Measurements from ENCODE around the gene SSBP3.

The SSBP3 gene

GRCh38 chr1:54254055-54254454 lies 152.1 kb downstream of the SSBP3 start:
- no peaks in the 10 kb centered on the region for H3K27me3 ChIP-seq (replicated peaks; ENCODE audit: control insufficient read depth, insufficient read depth, low read length)
- H3K4me3 ChIP-seq (ENCODE audit: low read length) = no peak overlapping the region
- H3K4me1 ChIP-seq (ENCODE audit: control insufficient read depth, insufficient read depth, low read length) = peaks cover 42% of the 10 kb centered on the region
- H3K36me3 ChIP-seq (ENCODE audit: control insufficient read depth, insufficient read depth, low read length, severe bottlenecking) = peaks cover 3% of the 10 kb centered on the region
- no peaks in the 10 kb centered on the region for H3K9me3 ChIP-seq (ENCODE audit: control insufficient read depth, low read length)
- no peak for DNase-seq (ENCODE audit: low read depth)
- peak overlapping the region; percentile 18 for H3K9ac ChIP-seq (ENCODE audit: low read length)

- peaks cover 3% of the 10 kb centered on the region for H3K36me3 ChIP-seq (ENCODE audit: control insufficient read depth, insufficient read depth, low read length, severe bottlenecking)
- peak; percentile 85 for DNase-seq (ENCODE audit: low read depth)
- peak overlapping the region; percentile 30 for H3K9ac ChIP-seq (ENCODE audit: low read length)
- no peaks in the 10 kb centered on the region for H3K27me3 ChIP-seq (replicated peaks; ENCODE audit: control insufficient read depth, insufficient read depth, low read length)
- H3K4me3 ChIP-seq (ENCODE audit: low read length) = peak overlapping the region; percentile 19
- no peaks in the 10 kb centered on the region for H3K9me3 ChIP-seq (ENCODE audit: control insufficient read depth, low read length)
- peaks cover 45% of the 10 kb centered on the region for H3K4me1 ChIP-seq (ENCODE audit: control insufficient read depth, insufficient read depth, low read length)
Measured at GRCh38 chr1:54253480-54253879, 152.7 kb downstream of the SSBP3 start.

- H3K9me3 ChIP-seq (ENCODE audit: control insufficient read depth, low read length) = no peaks in the 10 kb centered on the region
- H3K4me3 ChIP-seq (ENCODE audit: low read length) = no peak overlapping the region
- peaks cover 3% of the 10 kb centered on the region for H3K36me3 ChIP-seq (ENCODE audit: control insufficient read depth, insufficient read depth, low read length, severe bottlenecking)
- peaks cover 45% of the 10 kb centered on the region for H3K4me1 ChIP-seq (ENCODE audit: control insufficient read depth, insufficient read depth, low read length)
- no peak overlapping the region for H3K9ac ChIP-seq (ENCODE audit: low read length)
- no peak for DNase-seq (ENCODE audit: low read depth)
- H3K27me3 ChIP-seq (replicated peaks; ENCODE audit: control insufficient read depth, insufficient read depth, low read length) = no peaks in the 10 kb centered on the region
Measured at GRCh38 chr1:54252371-54252936, 153.7 kb downstream of the SSBP3 start.

- no peak for DNase-seq (ENCODE audit: low read depth)
- Histone ChIP-seq H3K36me3 (ENCODE audit: control insufficient read depth, insufficient read depth, low read length, severe bottlenecking) (peaks cover 2% of the 10 kb centered on the region), H3K27me3 (replicated peaks; ENCODE audit: control insufficient read depth, insufficient read depth, low read length) (no peaks in the 10 kb centered on the region), H3K4me1 (ENCODE audit: control insufficient read depth, insufficient read depth, low read length) (peaks cover 45% of the 10 kb centered on the region), H3K9me3 (ENCODE audit: control insufficient read depth, low read length) (no peaks in the 10 kb centered on the region), H3K9ac (ENCODE audit: low read length) (peak overlapping the region; percentile 82), H3K4me3 (ENCODE audit: low read length) (peak overlapping the region; percentile 51)
Measured at GRCh38 chr1:54250670-54251069, 155.5 kb downstream of the SSBP3 start.

- Histone ChIP-seq H3K27me3 (replicated peaks; ENCODE audit: control insufficient read depth, insufficient read depth, low read length) (no peaks in the 10 kb centered on the region), H3K9me3 (ENCODE audit: control insufficient read depth, low read length) (no peaks in the 10 kb centered on the region), H3K4me1 (ENCODE audit: control insufficient read depth, insufficient read depth, low read length) (peaks cover 40% of the 10 kb centered on the region), H3K9ac (ENCODE audit: low read length) (peak overlapping the region; percentile 82), H3K4me3 (ENCODE audit: low read length) (peak overlapping the region; percentile 51), H3K36me3 (ENCODE audit: control insufficient read depth, insufficient read depth, low read length, severe bottlenecking) (peaks cover 6% of the 10 kb centered on the region)
- DNase-seq (ENCODE audit: low read depth) = peak; percentile 53
Measured at GRCh38 chr1:54249819-54250435, 156.3 kb downstream of the SSBP3 start.

- H3K36me3 ChIP-seq (ENCODE audit: control insufficient read depth, insufficient read depth, low read length, severe bottlenecking) = peaks cover 6% of the 10 kb centered on the region
- H3K9ac ChIP-seq (ENCODE audit: low read length) = peak overlapping the region; percentile 8
- H3K4me1 ChIP-seq (ENCODE audit: control insufficient read depth, insufficient read depth, low read length) = peaks cover 34% of the 10 kb centered on the region
- no peaks in the 10 kb centered on the region for H3K27me3 ChIP-seq (replicated peaks; ENCODE audit: control insufficient read depth, insufficient read depth, low read length)
- DNase-seq (ENCODE audit: low read depth) = no peak
- H3K9me3 ChIP-seq (ENCODE audit: control insufficient read depth, low read length) = no peaks in the 10 kb centered on the region
- H3K4me3 ChIP-seq (ENCODE audit: low read length) = no peak overlapping the region
Measured at GRCh38 chr1:54248966-54249365, 157.2 kb downstream of the SSBP3 start.

- DNase-seq (ENCODE audit: low read depth) = no peak
- Histone ChIP-seq H3K36me3 (ENCODE audit: control insufficient read depth, insufficient read depth, low read length, severe bottlenecking) (peaks cover 8% of the 10 kb centered on the region), H3K27me3 (replicated peaks; ENCODE audit: control insufficient read depth, insufficient read depth, low read length) (no peaks in the 10 kb centered on the region), H3K4me3 (ENCODE audit: low read length) (no peak overlapping the region), H3K9ac (ENCODE audit: low read length) (no peak overlapping the region), H3K4me1 (ENCODE audit: control insufficient read depth, insufficient read depth, low read length) (peaks cover 24% of the 10 kb centered on the region), H3K9me3 (ENCODE audit: control insufficient read depth, low read length) (no peaks in the 10 kb centered on the region)
Measured at GRCh38 chr1:54247863-54248515, 158.2 kb downstream of the SSBP3 start.

GRCh38 chr1:54246116-54246721 lies 160.0 kb downstream of the SSBP3 start:
- peaks cover 21% of the 10 kb centered on the region for H3K36me3 ChIP-seq (ENCODE audit: control insufficient read depth, insufficient read depth, low read length, severe bottlenecking)
- peaks cover 20% of the 10 kb centered on the region for H3K4me1 ChIP-seq (ENCODE audit: control insufficient read depth, insufficient read depth, low read length)

GRCh38 chr1:54245501-54245900 lies 160.7 kb downstream of the SSBP3 start:
- Histone ChIP-seq H3K4me1 (ENCODE audit: control insufficient read depth, insufficient read depth, low read length) (peaks cover 14% of the 10 kb centered on the region), H3K9me3 (ENCODE audit: control insufficient read depth, low read length) (no peaks in the 10 kb centered on the region), H3K27me3 (replicated peaks; ENCODE audit: control insufficient read depth, insufficient read depth, low read length) (no peaks in the 10 kb centered on the region), H3K36me3 (ENCODE audit: control insufficient read depth, insufficient read depth, low read length, severe bottlenecking) (peaks cover 27% of the 10 kb centered on the region), H3K9ac (ENCODE audit: low read length) (no peak overlapping the region), H3K4me3 (ENCODE audit: low read length) (no peak overlapping the region)
- no peak for DNase-seq (ENCODE audit: low read depth)

More at GRCh38 chr1:54246116-54246721, 160.0 kb downstream of the SSBP3 start:
- no peaks in the 10 kb centered on the region for H3K27me3 ChIP-seq (replicated peaks; ENCODE audit: control insufficient read depth, insufficient read depth, low read length)
- DNase-seq (ENCODE audit: low read depth) = no peak
- H3K4me3 ChIP-seq (ENCODE audit: low read length) = no peak overlapping the region
- no peaks in the 10 kb centered on the region for H3K9me3 ChIP-seq (ENCODE audit: control insufficient read depth, low read length)
- no peak overlapping the region for H3K9ac ChIP-seq (ENCODE audit: low read length)

- DNase-seq (ENCODE audit: low read depth) = no peak
Measured at GRCh38 chr1:54244655-54245054, 161.5 kb downstream of the SSBP3 start.

GRCh38 chr1:54243022-54243421 lies 163.2 kb downstream of the SSBP3 start:
- no peaks in the 10 kb centered on the region for H3K9me3 ChIP-seq (ENCODE audit: control insufficient read depth, low read length)
- H3K27me3 ChIP-seq (replicated peaks; ENCODE audit: control insufficient read depth, insufficient read depth, low read length) = no peaks in the 10 kb centered on the region
- no peaks in the 10 kb centered on the region for H3K4me1 ChIP-seq (ENCODE audit: control insufficient read depth, insufficient read depth, low read length)
- DNase-seq (ENCODE audit: low read depth) = no peak
- no peak overlapping the region for H3K9ac ChIP-seq (ENCODE audit: low read length)
- no peak overlapping the region for H3K4me3 ChIP-seq (ENCODE audit: low read length)
- peaks cover 45% of the 10 kb centered on the region for H3K36me3 ChIP-seq (ENCODE audit: control insufficient read depth, insufficient read depth, low read length, severe bottlenecking)

More at GRCh38 chr1:54244655-54245054, 161.5 kb downstream of the SSBP3 start:
- Histone ChIP-seq H3K9me3 (ENCODE audit: control insufficient read depth, low read length) (no peaks in the 10 kb centered on the region), H3K4me3 (ENCODE audit: low read length) (no peak overlapping the region), H3K4me1 (ENCODE audit: control insufficient read depth, insufficient read depth, low read length) (peaks cover 7% of the 10 kb centered on the region), H3K9ac (ENCODE audit: low read length) (no peak overlapping the region), H3K27me3 (replicated peaks; ENCODE audit: control insufficient read depth, insufficient read depth, low read length) (no peaks in the 10 kb centered on the region), H3K36me3 (ENCODE audit: control insufficient read depth, insufficient read depth, low read length, severe bottlenecking) (peaks cover 29% of the 10 kb centered on the region)

All from adipocyte (in vitro differentiated cells).